HG03066 (cell line): ENCODE results near the gene MALSU1.
"Not testable (repeated sequence)": the region's sequence is repeated elsewhere in the genome, so short reads cannot be mapped to it uniquely, and the experiment has no call there.

Experiments used
- ATAC-seq: cut with Tn5 transposase; IDR thresholded peaks from one replicate; pipeline ENCODE4 v1.9.1; 2021; ENCODE audit warnings: low read depth; ENCODE audit not compliant: unreplicated experiment

MALSU1 gene

DNA sequence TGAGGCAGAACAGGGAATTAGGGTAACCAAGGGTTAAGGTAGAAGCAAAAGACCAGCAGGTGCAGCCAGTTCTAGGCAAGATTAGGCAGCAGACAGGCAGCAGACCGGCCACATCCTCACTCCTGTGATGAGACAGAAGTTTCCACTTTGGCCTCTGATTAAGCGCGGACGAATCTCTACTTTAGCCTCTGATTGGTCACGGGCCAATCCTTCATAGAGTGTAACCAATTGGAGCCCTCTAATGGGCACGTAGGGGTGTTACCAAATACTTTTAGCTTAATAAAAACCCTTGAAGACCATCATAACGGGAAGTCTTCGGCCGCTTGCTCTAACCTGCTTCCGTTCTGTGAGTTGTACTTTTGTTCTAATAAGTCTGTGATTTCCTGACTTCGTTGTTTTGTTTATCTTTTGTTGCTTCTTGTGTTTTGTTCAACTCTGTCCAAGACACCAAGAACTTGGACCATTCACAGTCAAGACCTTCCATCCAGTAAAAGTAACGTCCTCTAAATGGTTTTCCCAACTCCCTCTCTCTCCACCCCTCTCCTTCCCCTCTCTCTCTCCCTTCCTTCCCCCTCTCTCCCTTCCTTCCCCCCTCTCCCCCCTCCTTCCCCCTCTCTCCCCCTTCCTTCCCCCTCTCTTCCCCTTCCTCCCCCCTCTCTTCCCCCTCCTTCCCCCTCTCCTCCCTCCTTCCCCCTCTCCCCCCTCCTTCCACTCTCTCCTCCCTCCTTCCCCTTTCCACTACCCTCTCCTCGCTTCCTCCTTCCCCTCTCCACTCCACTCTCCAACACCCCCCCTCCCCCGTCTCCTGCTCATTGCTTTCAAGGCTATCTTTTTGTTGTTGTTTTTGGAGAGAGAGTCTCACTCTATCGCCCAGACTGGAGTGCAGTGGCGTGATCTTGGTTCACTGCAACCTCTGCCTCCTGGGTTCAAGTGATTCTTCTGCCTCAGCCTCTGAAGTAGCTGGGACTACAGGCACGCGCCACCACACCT, 13.2 kb upstream of the MALSU1 start:
- ATAC-seq: no peak

DNA sequence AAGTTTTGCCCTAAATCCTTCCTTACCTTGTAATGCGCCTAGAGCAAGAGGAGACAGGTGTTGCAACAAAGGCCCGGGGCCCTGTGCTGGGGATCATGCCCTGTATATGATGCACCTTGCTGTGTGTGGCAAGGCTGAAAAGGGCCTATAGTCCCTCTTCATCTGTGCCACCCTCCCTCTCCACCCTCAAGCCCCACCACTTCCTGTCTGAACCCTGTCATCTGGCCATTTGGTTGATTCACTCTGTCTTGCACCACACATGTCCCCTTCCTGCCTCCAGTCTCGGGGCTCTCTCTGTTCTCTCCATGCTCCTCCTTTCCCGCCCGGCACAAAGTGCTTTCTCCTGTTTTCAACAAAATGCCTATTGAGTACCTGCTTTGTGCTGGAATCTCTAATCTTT, 11.5 kb upstream of the MALSU1 start:
- ATAC-seq: no peak

DNA sequence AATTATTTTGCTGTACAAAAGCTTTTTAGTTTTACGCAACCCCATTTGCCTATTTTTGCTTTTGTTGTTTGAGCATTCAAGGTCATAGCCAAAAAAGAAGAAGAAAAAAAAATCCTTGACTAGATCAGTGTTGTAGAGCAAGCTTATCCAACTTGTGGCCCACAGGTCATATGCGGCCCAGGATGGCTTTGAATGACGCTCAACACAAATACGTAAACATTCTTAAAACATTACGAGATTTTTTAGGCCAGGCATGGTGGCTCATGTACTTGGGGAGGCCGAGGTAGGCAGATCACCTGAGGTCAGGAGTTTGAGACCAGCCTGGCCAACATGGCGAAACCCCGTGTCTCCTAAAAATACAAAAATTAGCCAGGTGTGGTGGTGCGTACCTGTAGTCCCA, 8.1 kb upstream of the MALSU1 start:
- ATAC-seq: no peak

DNA sequence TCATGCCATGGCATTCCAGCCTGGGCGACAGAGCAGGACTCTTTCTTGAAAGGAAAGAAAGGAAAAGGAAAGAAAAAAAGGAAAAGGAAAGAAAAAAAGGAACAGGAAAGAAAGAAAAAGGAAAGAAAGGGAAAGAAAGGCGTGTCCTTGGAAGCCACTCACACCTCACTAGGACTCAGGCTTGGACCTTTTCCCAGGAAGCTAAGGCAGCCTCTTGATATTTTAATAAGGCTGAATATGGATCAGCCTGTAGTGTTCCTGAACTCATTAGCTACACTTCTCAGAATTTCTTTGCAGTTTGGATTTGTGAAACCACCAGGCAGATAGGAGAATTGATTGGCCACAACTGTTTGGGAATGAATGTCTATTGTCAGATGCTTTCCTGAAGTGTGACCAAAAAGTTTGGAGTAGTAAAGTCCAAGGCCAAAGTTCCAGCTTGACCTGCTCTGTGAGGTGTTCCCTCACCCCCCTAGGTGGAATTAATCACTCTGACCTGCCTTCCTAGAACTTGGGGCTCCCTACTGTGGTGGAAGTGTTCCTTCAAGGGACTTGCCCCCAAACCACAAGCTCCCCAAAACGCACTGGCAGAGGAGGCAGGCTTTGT, 7.1 kb upstream of the MALSU1 start:
- no peak for ATAC-seq

DNA sequence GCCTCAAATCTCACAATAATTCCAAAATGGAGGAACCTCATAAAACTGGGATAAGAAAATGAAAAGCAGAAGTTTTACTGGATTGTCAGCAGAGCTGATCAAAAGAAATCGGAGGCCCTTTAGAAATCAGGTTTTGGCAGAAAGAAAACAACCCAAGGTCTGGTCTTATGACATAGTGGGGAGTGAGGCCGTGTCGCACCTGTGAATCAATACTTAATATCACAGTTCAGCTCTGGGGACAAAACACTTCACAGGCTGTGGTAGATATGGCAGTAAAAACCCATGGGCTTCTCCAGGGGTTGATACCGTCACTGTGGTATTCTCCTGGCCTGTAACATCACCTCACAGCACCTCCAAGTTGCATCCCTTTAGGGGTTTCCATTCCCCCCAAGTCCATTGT, 6.5 kb upstream of the MALSU1 start:
- no peak for ATAC-seq

DNA sequence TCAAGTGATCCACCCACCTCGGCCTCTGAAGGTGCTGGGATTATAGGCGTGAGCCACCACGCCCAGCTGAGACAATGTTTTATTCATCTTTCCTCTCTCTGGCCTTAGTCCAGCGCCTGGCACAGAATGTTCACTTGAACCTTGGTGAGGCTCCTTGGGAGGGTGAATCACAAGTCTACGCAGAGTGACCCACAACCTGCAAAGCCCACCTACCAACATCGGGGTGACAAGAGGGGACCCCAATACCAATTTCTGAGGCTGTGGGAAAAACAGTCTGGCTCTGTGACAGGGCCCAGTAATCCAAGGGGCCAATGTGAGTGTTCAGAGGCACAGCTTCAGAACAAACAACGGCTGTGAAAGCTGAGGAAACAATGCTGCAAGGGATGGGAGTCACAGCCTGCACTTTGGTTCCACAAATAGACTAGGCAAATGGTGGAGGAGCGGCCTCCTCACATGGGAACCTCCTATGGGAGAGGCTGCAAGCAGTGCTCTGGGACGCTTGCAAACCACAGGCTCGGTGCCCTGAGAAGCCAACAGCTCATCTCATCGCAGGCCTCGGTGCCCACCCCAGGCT, 5.6 kb upstream of the MALSU1 start:
- no peak for ATAC-seq

DNA sequence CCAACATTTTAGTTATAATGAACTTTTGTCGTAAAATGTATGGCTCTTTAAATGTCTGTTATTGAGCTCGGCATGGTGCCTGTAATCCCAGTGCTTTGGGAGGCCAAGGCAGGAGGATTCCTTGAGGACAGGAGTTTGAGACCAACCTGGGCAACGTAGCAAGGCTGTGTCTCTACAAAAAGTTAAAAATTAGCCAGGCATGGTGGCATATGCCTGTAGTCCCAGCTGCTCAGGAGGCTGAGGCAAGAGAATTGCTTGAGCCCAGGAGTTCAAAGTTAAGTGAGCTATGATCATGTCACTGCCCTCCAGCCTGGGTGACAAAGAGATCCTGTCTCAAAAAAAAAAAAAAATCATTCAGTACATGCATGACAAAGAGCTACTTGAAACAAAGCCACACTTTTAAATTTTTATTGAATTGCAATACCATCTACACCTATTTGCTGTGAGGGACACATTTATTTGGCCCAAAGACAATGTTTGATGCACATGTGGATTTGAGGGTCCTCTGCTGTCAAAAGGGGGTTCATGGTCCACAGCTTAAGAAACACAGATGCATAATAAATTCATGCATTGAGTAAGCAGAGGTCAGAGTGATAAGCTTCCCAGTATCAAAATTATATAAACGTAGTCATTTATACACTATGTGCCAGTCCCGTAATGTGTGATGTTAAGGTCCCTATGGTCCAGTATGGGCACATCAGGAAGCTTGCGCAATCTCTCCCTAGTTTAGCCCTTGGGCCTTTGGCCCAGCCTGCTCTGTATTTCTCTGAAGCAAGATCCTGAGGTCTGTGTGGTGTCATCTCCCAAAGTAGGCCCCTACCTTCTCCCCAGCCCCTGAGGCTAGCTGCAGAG, 4.4 kb upstream of the MALSU1 start:
- no peak for ATAC-seq

DNA sequence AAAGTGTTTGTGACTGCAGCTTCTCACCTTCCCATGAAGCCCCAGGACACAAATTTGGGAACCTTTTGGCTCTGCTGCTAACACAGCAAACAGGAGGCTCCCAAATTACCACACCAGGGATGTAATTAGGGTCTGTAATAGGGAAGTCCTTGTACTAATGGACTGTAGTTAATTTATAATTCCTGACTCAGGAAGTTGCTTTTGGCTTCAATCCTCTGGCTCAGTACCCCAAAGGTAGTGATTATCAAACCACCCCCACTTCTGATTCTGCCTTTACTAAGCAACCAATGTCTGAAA, 3.8 kb upstream of the MALSU1 start:
- no peak for ATAC-seq

DNA sequence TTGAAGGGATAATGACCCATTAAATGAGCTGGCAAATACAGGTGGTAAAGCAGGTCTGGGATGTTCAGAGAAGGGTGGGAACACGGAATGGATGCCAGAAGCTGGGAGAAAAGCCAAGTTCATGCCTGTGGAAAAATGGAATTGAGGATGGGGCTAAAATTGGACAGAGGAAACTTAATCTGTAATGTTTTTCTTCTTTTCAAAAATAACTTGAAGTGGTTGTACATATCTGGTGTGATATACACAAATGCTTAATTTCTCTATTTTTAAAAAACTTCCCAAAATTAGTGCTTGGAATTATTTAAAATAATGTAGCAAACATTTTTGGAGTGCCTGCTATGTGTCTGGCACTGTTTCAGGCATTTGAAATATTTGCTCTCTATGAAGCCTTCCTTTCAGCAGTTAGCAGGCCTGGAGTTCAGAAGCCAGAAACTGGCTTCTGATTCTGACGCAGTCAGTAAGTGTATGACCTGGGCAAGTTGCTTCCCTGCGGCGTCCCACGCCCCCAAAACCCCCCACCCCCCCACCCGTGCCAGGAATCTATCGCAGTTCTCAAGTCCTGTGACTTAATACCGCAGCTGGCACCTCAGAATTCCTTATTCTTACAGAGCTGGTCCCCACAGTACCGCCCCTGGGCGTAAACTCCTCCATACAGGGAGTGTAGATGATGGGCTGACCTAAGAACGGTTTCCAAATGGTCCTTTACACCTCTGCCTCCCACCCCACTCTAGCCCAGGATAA, 828 bp upstream of the MALSU1 start:
- ATAC-seq: no peak

DNA sequence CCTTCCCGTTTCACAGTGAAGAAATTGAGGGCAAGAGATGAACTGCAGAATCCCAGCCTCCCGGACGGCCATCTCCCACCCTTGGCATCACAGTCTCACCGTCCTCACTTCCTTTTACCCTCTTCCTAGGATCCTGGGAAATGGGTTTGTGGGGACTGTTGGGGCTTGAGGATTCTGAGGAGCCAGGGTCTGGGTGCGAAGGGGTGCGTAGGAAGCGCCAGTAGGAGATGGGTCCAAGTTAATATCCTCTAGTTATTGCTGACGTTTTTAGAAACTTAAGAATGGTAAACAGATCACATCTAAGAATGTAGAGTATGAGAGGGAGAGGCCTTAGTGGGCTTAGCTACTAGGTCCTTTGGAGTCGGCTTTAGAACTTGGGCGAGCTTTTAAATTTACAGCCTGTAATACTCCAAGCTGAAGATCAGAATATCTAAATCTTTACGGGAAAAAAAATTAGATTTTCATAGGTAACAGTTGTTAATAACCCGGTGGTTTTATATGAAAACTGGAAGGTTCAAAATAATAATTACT, 696 bp downstream of the MALSU1 start:
- ATAC-seq: no peak

DNA sequence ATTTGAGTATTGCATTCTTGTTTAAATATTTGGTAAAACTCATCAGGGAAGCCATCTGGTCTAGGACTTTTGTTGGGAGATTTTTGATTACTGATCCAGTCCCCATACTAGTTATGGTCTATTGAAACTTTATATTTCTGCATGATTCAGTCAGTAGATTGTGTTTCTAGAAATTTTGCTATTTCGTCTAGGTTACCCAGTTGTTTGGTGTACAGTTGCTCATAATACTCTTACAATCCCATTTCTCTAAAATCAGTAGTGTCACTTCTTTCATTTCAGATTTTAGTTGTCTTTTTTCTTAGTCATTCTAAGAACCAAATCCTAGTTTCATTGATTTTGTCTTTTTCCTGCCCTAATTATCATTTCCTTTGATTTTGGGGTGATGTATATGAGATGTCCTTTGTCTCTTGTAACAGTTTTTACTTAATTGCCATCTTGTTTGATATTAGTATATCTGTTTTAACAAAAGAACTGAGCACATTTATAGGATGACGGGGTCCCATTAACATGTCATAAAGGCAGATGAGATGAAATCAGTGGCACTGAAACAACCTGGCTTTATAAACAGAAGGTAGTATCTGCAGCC, 7.9 kb downstream of the MALSU1 start:
- no peak for ATAC-seq

DNA sequence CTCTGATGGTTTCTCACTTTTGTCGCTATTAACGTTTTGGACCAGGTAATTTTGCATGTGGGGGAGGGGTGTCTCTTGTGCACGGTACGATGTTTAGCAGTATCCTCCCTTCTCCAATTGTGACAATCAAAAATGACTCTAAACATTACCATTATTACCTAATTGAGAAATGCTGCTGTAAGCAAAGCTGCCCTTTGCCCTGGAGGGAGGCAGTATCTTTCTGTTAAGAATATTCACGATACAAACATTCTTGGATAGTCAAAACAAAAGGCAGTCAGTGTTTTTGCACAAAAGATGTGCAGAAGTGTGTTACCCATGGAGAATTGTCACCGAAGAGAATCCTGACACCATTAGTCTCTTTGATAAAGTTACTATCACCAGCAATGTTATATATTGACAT, 9.6 kb downstream of the MALSU1 start:
- ATAC-seq: no peak

DNA sequence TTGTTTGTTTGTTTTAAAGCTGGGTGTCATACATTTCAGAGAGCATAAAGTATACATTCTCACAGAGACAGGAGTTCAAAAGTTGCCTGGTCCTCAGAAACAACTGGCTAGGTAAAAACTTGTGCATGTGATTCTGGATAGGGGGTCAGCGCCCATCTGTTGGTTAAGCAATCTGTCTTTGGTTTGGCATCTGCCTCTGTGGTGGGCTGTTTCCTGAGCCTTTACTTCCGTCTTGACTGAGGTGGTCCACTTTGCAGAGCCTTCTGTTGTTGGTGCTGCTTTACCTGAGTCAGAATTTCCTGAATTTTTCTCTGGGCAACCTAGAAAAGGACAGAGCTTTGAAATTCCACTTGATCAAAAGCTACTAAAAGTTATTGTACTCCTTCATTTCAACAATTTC, 13.0 kb downstream of the MALSU1 start:
- ATAC-seq: not testable (repeated sequence)

DNA sequence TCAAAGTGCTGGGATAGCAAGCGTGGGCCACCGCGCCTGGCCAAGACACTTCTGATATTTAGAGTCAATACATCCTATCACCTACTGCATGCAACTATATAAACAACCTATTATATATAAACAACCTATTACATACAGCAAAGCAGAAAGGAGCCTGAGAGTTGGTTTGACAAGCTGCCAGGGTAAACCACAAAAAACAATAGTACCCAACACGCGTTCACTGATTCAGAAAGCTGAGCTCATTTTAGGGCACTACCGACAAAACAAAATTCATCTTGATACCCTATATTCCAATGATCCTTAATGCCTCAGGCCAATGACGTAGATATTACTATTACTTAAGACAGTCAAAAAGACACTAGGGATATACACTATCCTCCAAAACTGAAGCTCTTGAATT, 16.2 kb downstream of the MALSU1 start:
- no peak for ATAC-seq

DNA sequence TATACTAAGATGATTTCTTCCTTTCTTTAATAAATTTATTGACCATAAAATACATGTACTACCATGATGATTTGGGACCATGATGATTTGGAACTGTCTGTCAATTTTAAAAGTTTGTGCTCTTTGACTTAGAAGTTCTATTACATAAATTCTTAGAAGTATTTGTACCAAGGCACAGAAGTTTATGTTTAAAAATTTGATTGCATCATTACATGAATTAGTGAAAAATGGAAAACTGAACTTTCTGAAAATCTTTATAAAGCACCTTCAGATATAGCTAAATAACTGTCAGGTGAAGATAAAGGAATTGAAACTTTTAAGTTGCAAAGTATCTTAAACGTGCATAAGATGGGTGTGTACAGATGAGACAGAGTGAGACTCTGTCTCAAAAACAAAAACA, 32.0 kb downstream of the MALSU1 start:
- no peak for ATAC-seq

DNA sequence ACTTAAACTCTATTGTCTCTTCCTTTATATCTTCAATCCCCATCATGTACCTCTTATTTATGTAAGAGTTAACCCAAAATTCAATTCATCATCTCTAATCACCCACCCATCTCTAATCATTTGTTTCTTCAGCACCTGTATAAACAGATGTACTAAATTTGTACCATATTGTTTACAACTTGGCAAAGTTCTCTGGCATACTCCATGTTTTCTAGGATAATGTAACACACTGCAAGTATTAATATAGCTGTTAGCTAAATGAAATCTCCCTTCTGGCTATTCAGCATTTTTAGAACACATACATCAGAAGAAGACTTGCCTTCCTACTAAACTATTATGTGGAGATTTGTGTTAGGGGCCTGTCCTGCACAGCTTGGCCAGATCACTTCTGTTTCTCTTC, 33.1 kb downstream of the MALSU1 start:
- no peak for ATAC-seq

DNA sequence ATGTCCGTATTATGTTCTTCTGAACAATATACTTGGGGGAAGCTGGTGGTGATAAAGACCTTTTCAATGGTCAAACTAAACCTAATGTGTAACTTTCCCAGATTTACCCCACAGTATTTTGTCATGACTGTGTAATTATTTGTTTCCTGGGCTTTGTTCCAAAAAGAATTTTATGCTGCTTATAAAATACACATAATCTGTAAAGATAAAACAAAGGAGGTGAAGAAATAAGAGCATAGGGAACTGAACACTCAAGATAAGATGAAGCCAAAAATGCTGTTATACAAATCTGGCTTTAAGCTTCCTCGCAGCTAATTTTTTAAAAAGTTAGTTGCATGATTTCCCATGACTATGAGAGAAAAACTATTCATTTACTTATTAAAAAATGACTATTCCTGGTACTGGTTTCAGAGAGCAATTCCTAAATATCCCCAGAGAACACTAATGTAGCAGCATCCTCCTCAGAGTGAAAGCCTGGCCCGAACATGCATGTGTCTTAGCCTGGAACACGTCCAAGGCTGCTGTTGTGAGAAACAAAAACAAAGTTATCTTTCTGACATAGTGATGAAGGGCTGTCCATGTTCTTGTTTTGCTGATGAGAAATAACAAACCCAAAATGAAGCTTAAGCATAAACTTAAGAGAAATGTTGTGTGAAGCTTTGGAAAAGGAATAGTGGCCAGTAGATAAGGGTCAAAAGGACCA, 33.9 kb downstream of the MALSU1 start:
- no peak for ATAC-seq

DNA sequence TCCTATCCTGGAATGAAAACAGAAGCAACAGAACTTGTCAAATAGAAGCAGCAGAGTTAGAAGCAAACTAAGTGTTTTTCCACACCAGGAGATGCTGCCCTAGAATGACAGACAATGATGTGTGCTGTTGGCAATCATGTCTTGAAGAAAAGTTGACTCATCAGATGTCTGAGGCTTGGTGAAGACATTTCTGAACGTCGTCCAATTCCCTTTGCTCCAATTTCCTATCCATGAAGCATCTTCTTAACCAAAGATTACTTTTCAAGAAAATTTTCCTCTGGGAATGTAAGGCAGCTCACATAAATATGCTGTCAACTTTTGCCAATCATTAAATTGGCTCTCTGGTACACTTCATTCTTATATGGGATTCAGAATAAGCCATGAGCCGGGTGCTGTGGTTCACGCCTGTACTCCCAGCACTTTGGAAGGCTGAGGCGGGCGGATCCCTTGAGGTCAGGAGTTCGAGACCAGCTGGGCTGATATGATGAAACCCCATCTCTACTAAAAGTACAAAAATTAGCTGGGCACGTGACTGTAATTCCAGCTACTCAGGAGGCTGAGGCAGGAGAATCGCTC, 34.6 kb downstream of the MALSU1 start:
- no peak for ATAC-seq
